ENCODE results near the gene SLC17A7.

SLC17A7 gene

DNA sequence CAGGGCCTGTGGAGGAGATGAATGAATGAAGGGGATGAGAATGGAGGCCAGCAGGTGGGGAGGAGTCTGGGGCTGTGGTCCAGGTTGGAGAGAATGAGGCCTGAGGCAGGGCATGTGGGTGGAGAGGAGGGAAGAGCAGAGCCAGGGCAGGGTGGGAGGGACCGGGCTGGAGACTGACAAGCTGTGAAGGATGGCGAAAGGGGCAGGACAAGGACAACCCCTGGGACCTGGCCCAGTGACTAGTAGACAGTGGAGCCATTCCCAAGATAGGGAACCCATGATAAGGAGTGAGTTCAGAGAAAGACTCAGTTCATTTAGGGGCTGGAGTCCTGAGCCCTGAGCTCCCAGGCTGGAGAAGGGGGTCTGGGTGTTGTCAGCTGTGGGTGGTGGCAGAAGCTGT lies 21.1 kb downstream of the SLC17A7 start:
- H3K36me3 Mint-ChIP-seq (ENCODE audit: low read depth) = no peaks in the 10 kb centered on the region
- H3K27me3 Mint-ChIP-seq = peaks cover 70% of the 10 kb centered on the region
- peaks cover 34% of the 10 kb centered on the region for H3K4me1 Mint-ChIP-seq (ENCODE audit: low read depth)
- no peak overlapping the region for H3K4me3 Mint-ChIP-seq
- no peaks in the 10 kb centered on the region for H3K9me3 Mint-ChIP-seq
- no peak overlapping the region for H3K27ac Mint-ChIP-seq

DNA sequence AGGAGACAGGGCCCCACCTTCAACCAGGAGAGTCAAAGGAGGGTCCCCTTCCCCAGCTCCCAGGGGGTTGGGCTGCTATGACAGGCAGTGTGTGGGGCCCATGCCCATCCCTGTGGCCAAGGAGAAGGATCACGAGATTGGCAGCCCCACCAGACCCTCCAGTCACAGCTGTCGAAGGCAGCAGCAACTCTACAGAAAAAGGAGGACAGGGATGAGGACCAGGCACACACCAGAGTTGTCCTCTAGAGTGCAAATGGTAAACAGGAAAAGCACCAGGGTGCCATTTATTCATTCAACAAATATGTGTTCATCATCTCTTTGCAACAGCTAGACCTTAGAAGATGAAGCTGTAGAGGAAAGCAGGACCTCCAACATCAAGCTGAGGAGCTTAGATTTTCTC lies 22.2 kb downstream of the SLC17A7 start:
- Mint-ChIP-seq H3K27ac (no peak overlapping the region), H3K36me3 (ENCODE audit: low read depth) (no peaks in the 10 kb centered on the region), H3K9me3 (no peaks in the 10 kb centered on the region), H3K4me3 (no peak overlapping the region), H3K27me3 (peaks cover 60% of the 10 kb centered on the region), H3K4me1 (ENCODE audit: low read depth) (peaks cover 32% of the 10 kb centered on the region)

DNA sequence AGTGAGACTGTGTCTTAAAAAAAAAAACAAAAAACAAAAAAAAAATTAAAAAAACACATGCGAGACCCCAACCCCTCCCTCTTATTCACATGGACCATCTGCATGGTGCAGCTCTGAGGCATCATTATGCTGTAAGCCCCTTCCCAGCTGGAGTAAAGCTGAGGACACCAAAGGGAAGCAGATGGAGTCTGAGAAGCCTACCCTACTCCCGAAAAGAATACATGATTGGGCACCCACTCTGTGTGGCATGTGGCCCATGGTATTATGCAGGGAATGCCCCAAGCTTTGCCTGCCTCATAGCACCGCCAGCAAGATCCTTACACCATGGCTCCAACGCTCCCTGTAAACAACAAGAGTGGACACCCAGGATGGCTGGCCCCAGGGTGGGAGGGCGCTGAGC lies 22.8 kb downstream of the SLC17A7 start:
- H3K4me3 Mint-ChIP-seq = no peak overlapping the region
- H3K27ac Mint-ChIP-seq = no peak overlapping the region
- H3K4me1 Mint-ChIP-seq (ENCODE audit: low read depth) = peaks cover 26% of the 10 kb centered on the region
- H3K27me3 Mint-ChIP-seq = peaks cover 53% of the 10 kb centered on the region
- no peaks in the 10 kb centered on the region for H3K36me3 Mint-ChIP-seq (ENCODE audit: low read depth)
- no peaks in the 10 kb centered on the region for H3K9me3 Mint-ChIP-seq

DNA sequence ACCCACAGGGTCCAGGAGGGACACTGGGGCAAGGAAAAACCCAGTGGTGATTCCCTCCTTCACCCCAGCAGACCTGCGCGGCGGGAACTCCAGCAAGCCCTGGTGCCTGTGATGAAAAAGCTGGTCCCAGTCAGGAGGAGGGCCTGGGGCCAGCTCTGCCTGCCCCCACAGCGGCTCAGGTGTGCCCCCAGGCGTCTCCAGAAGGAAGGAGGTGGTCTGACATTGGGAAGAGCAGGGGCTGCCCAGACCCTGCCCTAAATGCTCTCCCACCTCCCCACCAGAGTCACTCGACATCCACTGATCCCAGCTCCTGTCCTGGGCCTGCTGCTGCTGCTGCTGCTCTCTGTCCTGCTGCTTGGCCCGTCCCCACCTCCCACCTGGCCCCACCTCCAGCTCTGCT lies 24.2 kb downstream of the SLC17A7 start:
- no peaks in the 10 kb centered on the region for H3K36me3 Mint-ChIP-seq (ENCODE audit: low read depth)
- peaks cover 17% of the 10 kb centered on the region for H3K4me1 Mint-ChIP-seq (ENCODE audit: low read depth)
- no peaks in the 10 kb centered on the region for H3K9me3 Mint-ChIP-seq
- H3K27me3 Mint-ChIP-seq = peaks cover 44% of the 10 kb centered on the region
- H3K27ac Mint-ChIP-seq = no peak overlapping the region
- H3K4me3 Mint-ChIP-seq = no peak overlapping the region

DNA sequence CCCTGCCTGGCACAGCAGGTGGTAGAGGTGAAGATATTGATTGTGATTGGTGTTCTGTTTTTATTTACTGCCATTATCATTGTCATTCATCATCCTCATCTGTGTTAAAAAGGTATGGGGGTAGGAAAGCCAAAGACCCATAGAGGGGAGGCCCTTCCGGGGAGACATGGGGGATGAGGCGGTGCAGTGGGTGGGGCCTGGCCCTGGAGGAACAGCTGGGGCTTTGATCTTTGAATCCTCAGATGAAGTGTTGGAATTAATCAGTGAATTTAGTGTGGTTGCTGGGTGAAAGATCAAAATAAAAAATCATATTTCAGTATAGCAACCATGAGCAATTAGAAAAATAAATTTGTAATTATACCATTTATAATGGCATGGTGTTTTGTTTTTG lies 25.5 kb downstream of the SLC17A7 start:
- Mint-ChIP-seq H3K4me3 (no peak overlapping the region), H3K9me3 (no peaks in the 10 kb centered on the region), H3K36me3 (ENCODE audit: low read depth) (no peaks in the 10 kb centered on the region), H3K27me3 (peaks cover 31% of the 10 kb centered on the region), H3K27ac (no peak overlapping the region), H3K4me1 (ENCODE audit: low read depth) (peaks cover 12% of the 10 kb centered on the region)

DNA sequence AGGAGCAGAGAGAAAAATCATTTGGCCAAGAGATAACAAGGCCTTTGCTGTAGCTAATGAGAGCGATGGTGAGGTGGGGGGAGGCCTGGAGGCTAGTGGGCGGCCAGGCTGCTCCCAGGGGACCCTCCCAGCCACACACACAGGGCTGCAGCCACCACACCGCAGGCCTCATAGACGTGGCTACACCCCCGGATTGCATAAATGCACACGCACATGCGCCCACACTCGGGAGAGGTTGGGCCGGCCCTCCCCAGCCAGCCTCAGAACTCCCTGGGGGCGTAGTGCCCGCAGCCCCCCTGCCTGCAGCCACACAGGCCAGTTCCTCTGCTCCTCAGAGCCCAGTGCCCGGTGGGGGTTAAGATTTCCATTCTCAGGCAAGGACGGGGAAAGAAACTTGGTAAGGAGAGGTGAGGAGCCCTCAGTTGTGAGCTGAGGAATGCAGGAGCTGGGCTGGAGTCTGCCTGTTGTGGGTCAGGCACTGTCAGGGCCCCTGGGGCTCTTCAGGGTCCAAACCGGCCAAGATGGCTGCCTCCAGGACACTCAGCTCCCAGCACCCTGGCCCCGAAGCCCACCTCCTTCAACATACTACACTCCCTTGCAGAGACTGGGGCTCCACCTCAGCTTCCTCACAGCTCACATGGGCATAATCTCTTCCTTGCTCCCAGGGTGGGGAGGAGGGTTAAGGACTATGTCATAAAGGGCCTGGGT lies 26.1 kb downstream of the SLC17A7 start:
- Mint-ChIP-seq H3K4me1 (ENCODE audit: low read depth) (peaks cover 8% of the 10 kb centered on the region), H3K27ac (no peak overlapping the region), H3K27me3 (peaks cover 26% of the 10 kb centered on the region), H3K36me3 (ENCODE audit: low read depth) (no peaks in the 10 kb centered on the region), H3K4me3 (no peak overlapping the region), H3K9me3 (no peaks in the 10 kb centered on the region)

DNA sequence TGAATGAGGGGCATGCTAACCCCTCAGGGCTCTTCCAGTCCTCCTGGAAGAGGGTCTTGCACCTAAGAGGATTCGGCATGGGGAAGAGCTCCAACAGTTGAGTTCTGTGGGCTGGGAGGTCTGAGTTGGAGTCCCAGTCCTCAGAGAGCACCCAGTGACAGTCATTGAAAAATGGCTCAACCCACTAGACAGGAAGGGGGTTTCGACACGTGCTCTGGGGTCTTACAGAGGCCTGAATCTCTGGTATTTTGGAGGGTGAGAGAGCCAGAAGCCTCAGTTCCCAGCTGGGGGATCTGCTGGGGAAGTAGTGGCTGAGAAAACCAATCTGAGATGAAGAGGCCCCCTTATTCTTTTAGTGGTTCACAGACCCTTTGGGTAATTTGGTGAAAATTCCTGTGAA lies 27.1 kb downstream of the SLC17A7 start:
- Mint-ChIP-seq H3K27me3 (peaks cover 16% of the 10 kb centered on the region), H3K36me3 (ENCODE audit: low read depth) (no peaks in the 10 kb centered on the region), H3K4me3 (no peak overlapping the region), H3K27ac (no peak overlapping the region), H3K4me1 (ENCODE audit: low read depth) (peaks cover 18% of the 10 kb centered on the region), H3K9me3 (no peaks in the 10 kb centered on the region)

DNA sequence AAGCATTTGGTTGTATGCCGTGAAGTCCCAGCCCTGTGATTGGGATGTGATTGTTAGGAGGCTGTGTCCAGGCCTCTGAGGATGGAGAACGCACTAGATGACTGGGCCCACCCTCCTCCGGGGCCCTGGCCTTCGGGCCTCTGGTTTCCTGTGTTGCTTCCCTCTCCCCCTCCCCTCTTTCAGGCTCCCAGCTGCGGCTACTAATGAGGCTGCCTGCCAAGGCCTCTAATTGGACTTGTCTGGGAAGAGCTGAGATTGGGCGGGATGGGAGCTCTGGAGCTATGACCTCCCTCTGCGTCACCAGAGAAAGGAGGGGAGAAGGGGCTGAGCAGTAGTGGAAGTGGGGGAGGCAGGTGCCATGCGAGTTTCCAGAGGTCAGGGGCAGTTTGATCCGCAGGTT lies 28.0 kb downstream of the SLC17A7 start:
- no peak overlapping the region for H3K4me3 Mint-ChIP-seq
- no peaks in the 10 kb centered on the region for H3K36me3 Mint-ChIP-seq (ENCODE audit: low read depth)
- no peak overlapping the region for H3K27ac Mint-ChIP-seq
- H3K9me3 Mint-ChIP-seq = no peaks in the 10 kb centered on the region
- H3K4me1 Mint-ChIP-seq (ENCODE audit: low read depth) = peaks cover 27% of the 10 kb centered on the region
- peaks cover 7% of the 10 kb centered on the region for H3K27me3 Mint-ChIP-seq

DNA sequence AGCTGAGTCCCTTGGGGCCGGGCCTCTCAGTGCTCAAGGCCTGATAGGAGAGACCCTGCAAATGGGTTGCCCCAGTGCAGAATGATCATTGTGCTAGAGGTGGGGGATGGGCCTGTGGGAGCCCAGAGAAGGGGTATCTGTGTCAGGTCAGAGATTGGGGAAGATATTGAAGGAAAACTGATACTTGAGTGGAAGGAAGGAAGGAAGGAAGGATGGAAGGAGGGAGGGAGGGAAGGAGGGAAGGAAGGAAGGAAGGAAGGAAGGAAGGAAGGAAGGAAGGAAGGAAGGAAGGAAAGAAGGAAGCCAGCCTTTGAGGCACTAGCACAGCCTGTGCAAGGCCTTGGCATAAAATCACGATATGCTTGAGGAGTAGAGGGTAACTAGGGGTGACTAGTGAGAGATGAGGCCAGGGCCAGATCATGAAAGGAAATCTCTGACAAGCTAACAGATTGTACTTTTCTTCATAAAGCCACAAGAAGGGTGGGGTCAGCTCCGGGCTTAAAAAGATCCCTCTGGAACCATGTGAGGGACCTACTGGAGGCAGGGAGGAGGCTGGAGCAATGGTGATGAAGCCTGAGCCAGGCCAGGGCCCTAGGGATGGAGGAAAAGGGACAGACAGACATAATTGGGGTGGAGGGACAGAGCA lies 29.5 kb downstream of the SLC17A7 start:
- Mint-ChIP-seq H3K4me3 (no peak overlapping the region), H3K36me3 (ENCODE audit: low read depth) (no peaks in the 10 kb centered on the region), H3K27ac (no peak overlapping the region), H3K9me3 (no peaks in the 10 kb centered on the region), H3K27me3 (no peaks in the 10 kb centered on the region), H3K4me1 (ENCODE audit: low read depth) (peaks cover 37% of the 10 kb centered on the region)

DNA sequence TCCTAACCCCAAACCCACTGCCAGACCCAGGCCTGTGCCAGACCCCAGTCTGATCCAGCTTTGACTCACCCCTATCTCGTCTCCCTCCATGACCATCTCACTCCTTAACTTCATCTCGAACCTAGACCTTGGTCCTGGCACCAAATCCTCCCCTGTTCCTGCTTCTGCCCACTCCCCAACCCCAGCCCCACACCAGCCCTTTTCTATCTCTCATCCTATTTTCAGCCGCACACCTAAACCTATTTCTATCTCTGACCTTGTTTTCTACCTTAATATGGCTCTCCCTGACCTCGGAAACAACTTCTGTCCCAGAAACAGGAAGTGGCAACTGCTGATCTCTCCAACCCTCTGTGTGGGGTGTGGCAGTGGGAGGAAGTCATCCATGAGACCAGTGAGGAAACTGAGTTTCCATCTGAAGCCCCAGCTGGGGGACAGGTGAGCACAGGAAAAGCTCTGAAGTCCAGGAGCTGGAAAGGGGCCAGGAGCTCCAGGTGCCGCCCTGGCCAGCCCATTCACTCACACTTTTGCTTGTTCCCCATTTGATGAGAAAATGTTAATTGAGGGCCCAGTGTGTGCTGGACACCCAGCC lies 31.8 kb downstream of the SLC17A7 start:
- H3K27ac Mint-ChIP-seq = peak overlapping the region; percentile 87
- no peaks in the 10 kb centered on the region for H3K36me3 Mint-ChIP-seq (ENCODE audit: low read depth)
- H3K4me1 Mint-ChIP-seq (ENCODE audit: low read depth) = peaks cover 37% of the 10 kb centered on the region
- H3K27me3 Mint-ChIP-seq = no peaks in the 10 kb centered on the region
- H3K4me3 Mint-ChIP-seq = peak overlapping the region; percentile 53
- no peaks in the 10 kb centered on the region for H3K9me3 Mint-ChIP-seq

DNA sequence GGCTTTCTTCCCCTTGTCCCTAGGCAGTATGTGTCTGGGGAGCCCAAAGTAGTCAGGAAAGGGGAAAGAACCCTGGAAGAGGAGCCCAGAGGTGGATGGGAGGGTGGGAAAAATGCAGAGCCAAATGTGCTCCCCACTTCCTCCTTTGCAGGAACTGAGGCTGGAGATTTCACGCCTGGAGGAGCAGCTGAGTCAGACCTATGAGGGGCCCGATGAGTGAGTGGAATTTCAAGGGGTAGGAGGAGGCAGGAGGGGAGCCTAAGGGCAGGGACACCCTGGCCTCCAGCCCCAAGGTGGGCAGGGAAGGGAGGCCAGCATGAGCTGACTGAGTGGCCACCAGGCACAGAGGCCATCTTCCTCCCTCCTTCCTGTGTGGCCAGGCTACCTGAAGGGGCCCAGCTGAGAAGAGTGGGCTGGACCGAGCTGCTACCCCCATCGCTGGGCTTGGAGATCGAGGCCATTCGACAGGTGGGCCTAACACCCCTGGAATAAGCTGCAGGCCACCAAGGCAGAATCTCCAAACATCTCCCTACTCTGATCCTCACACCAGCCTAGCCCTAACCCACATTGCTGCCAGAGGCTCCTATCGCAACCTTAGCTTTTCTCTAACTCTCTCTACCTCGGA lies 32.4 kb downstream of the SLC17A7 start:
- no peaks in the 10 kb centered on the region for H3K36me3 Mint-ChIP-seq (ENCODE audit: low read depth)
- no peaks in the 10 kb centered on the region for H3K9me3 Mint-ChIP-seq
- H3K27me3 Mint-ChIP-seq = no peaks in the 10 kb centered on the region
- H3K4me3 Mint-ChIP-seq = peak overlapping the region; percentile 53
- H3K27ac Mint-ChIP-seq = peak overlapping the region; percentile 87
- peaks cover 37% of the 10 kb centered on the region for H3K4me1 Mint-ChIP-seq (ENCODE audit: low read depth)

DNA sequence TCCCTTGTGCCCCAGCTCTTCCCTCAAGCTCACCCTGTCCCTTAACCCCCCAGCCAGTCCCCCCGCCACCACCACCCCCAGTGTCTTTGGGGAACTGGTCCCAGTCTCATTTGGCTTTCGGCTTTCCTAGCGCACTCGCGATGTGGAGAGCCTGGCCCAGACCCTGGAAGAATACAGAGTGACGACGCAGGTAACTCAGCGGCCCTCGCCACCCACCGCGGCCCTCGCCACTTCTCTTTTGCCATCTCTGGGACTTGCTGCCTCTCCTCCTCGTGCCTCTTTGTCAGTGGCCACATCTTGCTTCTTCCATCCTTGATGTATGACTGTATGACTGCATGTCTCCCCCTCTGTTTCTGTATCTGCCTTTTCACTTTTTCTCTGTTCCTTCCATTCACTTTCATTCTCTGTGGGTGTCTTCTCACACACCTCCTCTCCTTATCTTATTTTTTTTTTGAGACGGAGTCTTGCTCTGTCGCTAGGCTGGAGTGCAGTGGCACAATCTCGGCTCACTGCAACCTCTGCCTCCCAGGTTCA lies 33.8 kb downstream of the SLC17A7 start:
- Mint-ChIP-seq H3K4me1 (ENCODE audit: low read depth) (peaks cover 40% of the 10 kb centered on the region), H3K27ac (peak overlapping the region; percentile 43), H3K4me3 (no peak overlapping the region), H3K9me3 (no peaks in the 10 kb centered on the region), H3K36me3 (ENCODE audit: low read depth) (no peaks in the 10 kb centered on the region), H3K27me3 (no peaks in the 10 kb centered on the region)

DNA sequence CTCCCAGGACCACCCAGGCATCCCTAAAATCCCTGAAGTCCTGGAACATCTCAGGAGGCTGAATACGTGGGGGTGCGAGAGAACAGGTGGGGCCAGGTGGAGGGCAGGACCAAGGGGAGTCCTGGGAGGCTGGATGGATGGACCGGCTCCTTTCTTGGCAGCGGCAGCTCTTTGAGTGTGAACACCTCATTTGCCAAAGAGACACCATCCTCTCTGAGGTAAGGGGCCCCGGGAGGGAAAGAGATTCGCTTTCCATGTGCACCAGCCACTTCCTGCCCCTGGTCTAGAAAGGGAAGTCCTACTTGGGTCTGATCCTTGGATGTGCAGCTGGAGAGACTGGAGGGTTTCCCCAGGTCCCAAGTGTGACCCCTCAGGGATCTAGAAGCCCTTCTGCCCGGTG lies 34.2 kb downstream of the SLC17A7 start:
- no peak overlapping the region for H3K27ac Mint-ChIP-seq
- no peaks in the 10 kb centered on the region for H3K9me3 Mint-ChIP-seq
- H3K4me1 Mint-ChIP-seq (ENCODE audit: low read depth) = peaks cover 40% of the 10 kb centered on the region
- no peaks in the 10 kb centered on the region for H3K27me3 Mint-ChIP-seq
- H3K4me3 Mint-ChIP-seq = no peak overlapping the region
- no peaks in the 10 kb centered on the region for H3K36me3 Mint-ChIP-seq (ENCODE audit: low read depth)

DNA sequence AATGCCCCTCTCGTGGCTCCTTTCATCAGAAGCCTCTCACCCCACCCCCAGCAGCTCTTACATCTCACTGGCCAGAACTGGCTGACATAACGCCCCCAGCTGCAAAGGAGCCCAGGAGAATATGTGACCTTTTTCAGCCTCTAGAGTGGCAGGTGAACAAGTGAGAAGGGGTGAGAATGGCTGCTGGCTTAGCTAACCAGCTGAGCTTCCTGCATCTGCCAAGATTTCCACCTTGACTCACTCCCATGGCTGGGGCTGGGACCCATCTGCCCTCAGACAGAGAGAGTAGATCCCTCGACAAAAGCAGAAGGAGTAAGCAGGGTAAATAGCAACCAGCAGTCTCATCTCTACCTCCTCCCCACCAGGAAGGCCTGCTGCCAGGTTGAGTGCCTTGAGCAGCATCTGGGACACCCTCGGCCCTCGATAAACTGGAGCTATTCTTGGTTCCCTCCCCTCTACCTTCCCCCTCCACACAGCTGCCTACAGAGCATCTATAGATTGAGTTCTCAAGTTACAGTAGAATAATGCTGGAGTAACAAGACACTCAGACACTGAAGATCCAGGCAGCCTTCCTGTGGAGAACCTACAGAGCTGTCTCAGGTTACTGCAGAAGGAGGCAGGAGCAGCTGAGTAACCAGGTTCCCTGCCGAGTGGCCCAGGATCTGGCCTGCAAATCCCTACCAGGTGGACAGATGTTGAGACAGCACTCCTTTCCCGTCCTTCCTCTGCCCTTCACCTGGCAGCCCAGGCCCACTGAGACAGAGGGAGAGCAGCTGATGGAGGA lies 37.7 kb downstream of the SLC17A7 start:
- H3K9me3 Mint-ChIP-seq = no peaks in the 10 kb centered on the region
- H3K27ac Mint-ChIP-seq = no peak overlapping the region
- H3K4me3 Mint-ChIP-seq = no peak overlapping the region
- H3K4me1 Mint-ChIP-seq (ENCODE audit: low read depth) = peaks cover 17% of the 10 kb centered on the region
- H3K27me3 Mint-ChIP-seq = no peaks in the 10 kb centered on the region
- no peaks in the 10 kb centered on the region for H3K36me3 Mint-ChIP-seq (ENCODE audit: low read depth)
